Right lobe of liver (tissue), 6 donors: ENCODE data around the gene FAM228A. TPM values are rescaled to one million over a fixed set of nuclear protein-coding genes. Genes with fewer than 3 reads are reported as not detected.

Experiments
- ATAC-seq, 4 donors: fragments of 200-7000 bp; cut with Tn5 transposase; one replicate each; pipeline ENCODE4 v1.9.1; 2020; ENCODE audit warnings: mild to moderate bottlenecking in 4 of 4, moderate library complexity in 4 of 4
- DNase-seq, 3 donors: peaks; one replicate each; pipeline ENCODE4 v3.0.0-alpha.2; 2020
- H3K27ac ChIP-seq, 3 donors: fragments of 200-600 bp; one replicate each; pipeline ENCODE4 v1.8.0; 2022
- H3K27me3 ChIP-seq, 2 donors: fragments of 200-600 bp; one replicate each; pipeline ENCODE4 v1.8.0; 2022
- H3K36me3 ChIP-seq, 4 donors: fragments of 200-600 bp; sonication (generic) in 1 of 4; one replicate each; pipeline versions ENCODE4 v1.5.1 to v1.8.0; 2017 to 2022; ENCODE audit warnings: control low read depth in 1 of 4
- H3K4me1 ChIP-seq, 4 donors: fragments of 200-600 bp; sonication (generic) in 1 of 4; one replicate each; pipeline versions ENCODE4 v1.5.1 to v1.8.0; 2017 to 2022; ENCODE audit warnings: control low read depth in 1 of 4
- H3K4me3 ChIP-seq, 3 donors: fragments of 200-600 bp; one replicate each; pipeline ENCODE4 v1.8.0; 2022
- H3K9me3 ChIP-seq, 4 donors: fragments of 200-600 bp; sonication (generic) in 1 of 4; one replicate each; pipeline versions ENCODE4 v1.5.1 to v1.8.0; 2017 to 2022; ENCODE audit warnings: control low read depth in 1 of 4
- CTCF ChIP-seq, 4 donors: fragments of 200-600 bp in 3 of 4; fragments of 450-650 bp in 1 of 4; IDR thresholded peaks; one replicate each; pipeline versions ENCODE4 v1.5.1 to v1.8.0; 2016 to 2022; ENCODE audit warnings: antibody characterized with exemption in 4 of 4, mild to moderate bottlenecking in 2 of 4
- POLR2A ChIP-seq: fragments of 450-650 bp; IDR thresholded peaks from one replicate; pipeline ENCODE4 v1.6.1; 2017; ENCODE audit warnings: antibody characterized with exemption, mild to moderate bottlenecking
- WGBS: methylation state at CpG from one replicate; pipeline ENCODE4 v1.1.6; 2018; ENCODE audit warnings: low coverage, low lambda C conversion rate; ENCODE audit not compliant: insufficient coverage; ENCODE audit errors: missing lambda C conversion rate; 5-methylcytosine and 5-hydroxymethylcytosine counted together
- intact Hi-C, 2 donors: fragments of 100-400 bp; cut with DNase I; formaldehyde crosslinking; loops; one replicate each; pipeline versions ENCODE4 v1.11.2 to v1.14.1; 2022
- total RNA-seq, 6 experiments: library from RNA; depleted of rRNA in 2 of 6; stranded (reverse); fragments of >200 nt in 2 of 6; fragmentation: NEBNext Ultra II Directional in 3 of 6; extraction: Animal tissue kit (Norgen Biotek cat#: 25700) in 3 of 6; gene quantifications; one replicate each; pipeline versions ENCODE4 v1.1.0 to v1.2.4, GENCODE V29; 2016 to 2023
- donor health status: DM: no; HTN: yes; CAD: no.
- donor health status: DM: no; HTN: no; CAD: no.
- donor health status: DM: no; HTN: no; CAD: no.
- donor health status: DM: no; HTN: yes; CAD: no.
- donor health status: DM: no; HTN: yes; CAD: no.

Gene FAM228A
- total RNA-seq, 6 experiments from 2014 or later = 0.12 to 0.22 (median 0.18) TPM; not detected in 3

- H3K4me1 ChIP-seq = no peaks in the 10 kb centered on the region
- H3K27ac ChIP-seq = no peak overlapping the region
- TF ChIP-seq POLR2A (no peak), CTCF (IDR thresholded peaks at IDR 0.05) (peak; percentile 44 to 53 (median 50))
- intact Hi-C loops = loop anchor here in 1 of 2 donors (10.0 kb wide), 1 partner anchor 156 kb away; no protein-coding TSS in a partner anchor
- H3K36me3 ChIP-seq = no peaks in the 10 kb centered on the region
- 23% methylated on average over 1 of the region's 1 CpG for WGBS
- peak; percentile 59 to 76 (median 65) for ATAC-seq
- no peaks in the 10 kb centered on the region for H3K27me3 ChIP-seq
- H3K4me3 ChIP-seq = no peak overlapping the region
- DNase-seq = no peak
- no peaks in the 10 kb centered on the region for H3K9me3 ChIP-seq
Observed at GRCh38 chr2:24228470-24228869, 53.6 kb downstream of the FAM228A start.

GRCh38 chr2:24231461-24231881 lies 56.6 kb downstream of the FAM228A start:
- WGBS = 88% methylated on average over 4 of the region's 4 CpGs

GRCh38 chr2:24233321-24233720 lies 58.5 kb downstream of the FAM228A start:
- no peak overlapping the region for H3K27ac ChIP-seq
- 86% methylated on average over 1 of the region's 2 CpGs for WGBS
- no peaks in the 10 kb centered on the region for H3K36me3 ChIP-seq
- no peaks in the 10 kb centered on the region for H3K4me1 ChIP-seq
- no peak overlapping the region for H3K4me3 ChIP-seq
- no peak for ATAC-seq
- DNase-seq = no peak
- no peaks in the 10 kb centered on the region for H3K9me3 ChIP-seq
- intact Hi-C loops = no loop called here
- TF ChIP-seq POLR2A (no peak), CTCF (IDR thresholded peaks at IDR 0.05) (no peak)
- H3K27me3 ChIP-seq = no peaks in the 10 kb centered on the region

More at GRCh38 chr2:24231461-24231881, 56.6 kb downstream of the FAM228A start:
- TF ChIP-seq CTCF (IDR thresholded peaks at IDR 0.05) = no peak
- no peak for TF ChIP-seq POLR2A
- Histone ChIP-seq H3K27me3 (no peaks in the 10 kb centered on the region), H3K36me3 (no peaks in the 10 kb centered on the region), H3K4me3 (no peak overlapping the region), H3K9me3 (no peaks in the 10 kb centered on the region), H3K27ac (no peak overlapping the region), H3K4me1 (no peaks in the 10 kb centered on the region)
- no peak for DNase-seq
- no peak for ATAC-seq
- intact Hi-C loops = no loop called here

GRCh38 chr2:24237313-24237712 lies 62.5 kb downstream of the FAM228A start:
- no peak overlapping the region for H3K27ac ChIP-seq
- TF ChIP-seq POLR2A = no peak
- no peak for TF ChIP-seq CTCF (IDR thresholded peaks at IDR 0.05)
- H3K9me3 ChIP-seq = no peaks in the 10 kb centered on the region
- WGBS = 100% methylated on average over 1 of the region's 1 CpG
- DNase-seq (no peak), ATAC-seq (peak in 1 of 4 donors; percentile 43)
- peaks cover 0 to 3% (median 1%) of the 10 kb centered on the region in 4 donors for H3K36me3 ChIP-seq
- intact Hi-C loops = no loop called here
- H3K4me1 ChIP-seq = no peaks in the 10 kb centered on the region
- H3K4me3 ChIP-seq = no peak overlapping the region
- no peaks in the 10 kb centered on the region for H3K27me3 ChIP-seq

GRCh38 chr2:24238158-24238557 lies 63.3 kb downstream of the FAM228A start:
- Histone ChIP-seq H3K9me3 (no peaks in the 10 kb centered on the region), H3K36me3 (peaks cover 0 to 3% (median 1%) of the 10 kb centered on the region in 4 donors), H3K27ac (no peak overlapping the region), H3K27me3 (no peaks in the 10 kb centered on the region), H3K4me3 (no peak overlapping the region), H3K4me1 (no peaks in the 10 kb centered on the region)
- ATAC-seq (no peak), DNase-seq (no peak)
- intact Hi-C loops = no loop called here
- TF ChIP-seq CTCF (IDR thresholded peaks at IDR 0.05) (no peak), POLR2A (no peak)
- 91% methylated on average over 2 of the region's 2 CpGs for WGBS
